Measurements from ENCODE around the gene ANKRD9. TPM values are rescaled to one million over a fixed set of nuclear protein-coding genes. Genes with fewer than 3 reads are reported as not detected.
"Not testable (repeated sequence)": the region's sequence is repeated elsewhere in the genome, so short reads cannot be mapped to it uniquely, and the experiment has no call there.

ANKRD9 gene
- total RNA-seq (2014; rRNA removed; shearing (Covaris generic); ENCODE audit: low replicate concordance): 0.04 TPM in 2 replicates

DNA sequence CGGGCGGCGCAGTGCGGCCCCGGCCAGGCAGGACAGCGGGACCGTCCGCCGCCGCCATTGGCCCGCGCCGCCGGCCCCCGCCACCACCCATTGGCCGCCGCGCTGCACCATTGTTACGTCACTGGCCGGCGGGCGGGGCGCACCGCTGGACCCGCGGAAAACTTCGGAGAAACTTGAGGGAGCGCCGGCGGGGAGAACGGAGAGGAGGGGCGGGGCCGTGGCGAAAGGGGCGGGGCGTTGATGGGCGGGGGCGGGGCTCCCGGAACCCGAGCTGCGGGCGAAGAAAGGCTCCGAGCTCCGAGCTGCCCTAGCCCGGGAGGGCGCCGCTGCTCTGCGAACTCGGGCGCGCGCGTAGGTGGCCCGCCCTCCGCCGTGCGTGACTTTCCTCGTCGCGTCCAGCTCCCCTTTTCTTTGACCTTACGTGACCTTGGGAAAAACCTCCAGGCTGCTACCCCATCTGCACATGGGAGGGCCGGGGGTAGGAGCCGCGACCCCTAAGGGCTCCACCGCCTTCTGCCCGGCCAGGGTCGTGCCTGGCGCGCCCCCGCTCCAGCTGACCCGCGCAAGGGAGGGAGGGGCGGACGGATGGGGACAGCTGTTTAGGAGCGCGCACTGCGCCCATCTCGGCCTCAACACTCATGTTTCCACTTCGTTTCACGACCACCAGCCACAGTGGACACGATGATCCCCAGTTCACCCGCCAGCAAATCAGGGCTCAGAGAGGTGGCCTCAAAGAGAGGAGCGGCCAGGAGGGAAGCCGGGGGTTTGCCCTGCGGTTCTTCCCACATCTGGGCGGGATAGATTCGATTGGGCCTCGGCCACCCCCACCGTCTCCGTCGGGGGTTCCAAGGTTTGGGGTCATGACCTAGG is at the start of gene ANKRD9:
Gene ANKRD9, minus strand, starts transcription at position 31 of the 870 bp plus-strand sequence. CDS start 1,887 bp downstream, outside the sequence.
- Histone ChIP-seq H3K9me3 (ENCODE audit: low read length) (no peaks in the 10 kb centered on the region), H3K4me3 (ENCODE audit: low read length) (no peak within 1 kb of the TSS), H3K9ac (ENCODE audit: low read length) (no peak within 1 kb of the TSS), H3K79me2 (ENCODE audit: low read length) (no peaks in the 10 kb centered on the region), H3K27ac (ENCODE audit: low read length) (no peak within 1 kb of the TSS), H3K9me2 (replicated peaks; ENCODE audit: insufficient read depth, low read length) (no peaks in the 10 kb centered on the region), H2AFZ (ENCODE audit: low read length) (no peak within 1 kb of the TSS), H3K27me3 (ENCODE audit: low read length) (no peaks in the 10 kb centered on the region), H3K4me2 (ENCODE audit: low read depth, low read length, poor library complexity, severe bottlenecking) (no peak within 1 kb of the TSS), H3K36me3 (ENCODE audit: insufficient read depth, low read length) (no peaks in the 10 kb centered on the region), H4K20me1 (ENCODE audit: insufficient read depth, low read depth, low read length) (no peaks in the 10 kb centered on the region), H3K4me1 (ENCODE audit: low read length) (no peaks in the 10 kb centered on the region)
- DNase-seq: no peak

GRCh38 chr14:102558556-102558955 is 49.0 kb upstream of the ANKRD9 start:
- Histone ChIP-seq H3K27ac (ENCODE audit: low read length) (no peak overlapping the region), H3K79me2 (ENCODE audit: low read length) (no peaks in the 10 kb centered on the region), H3K9me2 (replicated peaks; ENCODE audit: insufficient read depth, low read length) (no peaks in the 10 kb centered on the region), H3K4me1 (ENCODE audit: low read length) (peaks cover 26% of the 10 kb centered on the region), H3K4me3 (ENCODE audit: low read length) (no peak overlapping the region), H2AFZ (ENCODE audit: low read length) (no peak overlapping the region), H3K4me2 (ENCODE audit: low read depth, low read length, poor library complexity, severe bottlenecking) (no peak overlapping the region), H3K9ac (ENCODE audit: low read length) (no peak overlapping the region), H4K20me1 (ENCODE audit: insufficient read depth, low read depth, low read length) (no peaks in the 10 kb centered on the region), H3K9me3 (ENCODE audit: low read length) (no peaks in the 10 kb centered on the region), H3K36me3 (ENCODE audit: insufficient read depth, low read length) (no peaks in the 10 kb centered on the region), H3K27me3 (ENCODE audit: low read length) (no peaks in the 10 kb centered on the region)
- no peak for DNase-seq

GRCh38 chr14:102557434-102558226 is 48.1 kb upstream of the ANKRD9 start:
- H3K36me3 ChIP-seq (ENCODE audit: insufficient read depth, low read length): no peaks in the 10 kb centered on the region
- H3K9ac ChIP-seq (ENCODE audit: low read length): no peak overlapping the region
- H3K4me1 ChIP-seq (ENCODE audit: low read length): peaks cover 26% of the 10 kb centered on the region
- H3K79me2 ChIP-seq (ENCODE audit: low read length): no peaks in the 10 kb centered on the region
- no peak overlapping the region for H3K4me3 ChIP-seq (ENCODE audit: low read length)
- no peak overlapping the region for H3K27ac ChIP-seq (ENCODE audit: low read length)
- no peaks in the 10 kb centered on the region for H3K27me3 ChIP-seq (ENCODE audit: low read length)
- H4K20me1 ChIP-seq (ENCODE audit: insufficient read depth, low read depth, low read length): no peaks in the 10 kb centered on the region
- no peaks in the 10 kb centered on the region for H3K9me2 ChIP-seq (replicated peaks; ENCODE audit: insufficient read depth, low read length)
- H3K4me2 ChIP-seq (ENCODE audit: low read depth, low read length, poor library complexity, severe bottlenecking): no peak overlapping the region
- DNase-seq: no peak
- H3K9me3 ChIP-seq (ENCODE audit: low read length): no peaks in the 10 kb centered on the region
- H2AFZ ChIP-seq (ENCODE audit: low read length): no peak overlapping the region

DNA sequence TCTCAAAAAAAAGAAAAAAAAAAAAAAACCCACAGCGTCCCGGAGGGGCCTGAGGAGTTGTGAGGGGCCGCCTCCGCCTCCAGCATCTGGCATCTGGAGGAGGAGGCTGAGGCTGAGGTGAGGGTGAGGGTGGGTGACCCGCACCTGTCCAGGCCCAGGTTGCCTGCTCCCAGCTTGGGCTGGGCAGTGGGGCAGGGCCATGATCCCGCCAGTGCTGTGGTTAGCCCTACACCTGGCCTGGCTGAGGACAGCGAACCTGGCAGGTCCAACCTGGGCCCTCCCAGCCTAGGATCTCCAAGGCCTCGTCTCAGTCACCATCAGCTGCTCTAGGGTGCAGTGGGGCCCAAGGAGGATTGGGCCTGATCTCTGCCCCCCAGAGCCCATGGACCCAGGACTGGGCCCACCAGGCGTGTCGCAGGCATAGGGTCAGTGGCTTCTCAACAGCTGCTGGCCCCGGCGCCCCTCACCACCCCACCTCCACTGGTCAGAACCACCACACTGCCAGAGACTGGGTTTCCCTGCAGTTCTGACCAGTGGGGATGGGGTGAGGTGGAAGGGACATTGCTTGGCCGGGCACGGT is 46.6 kb upstream of the ANKRD9 start:
- H3K4me3 ChIP-seq (ENCODE audit: low read length): no peak overlapping the region
- no peaks in the 10 kb centered on the region for H3K36me3 ChIP-seq (ENCODE audit: insufficient read depth, low read length)
- peak overlapping the region; percentile 94 for H3K4me2 ChIP-seq (ENCODE audit: low read depth, low read length, poor library complexity, severe bottlenecking)
- H3K79me2 ChIP-seq (ENCODE audit: low read length): no peaks in the 10 kb centered on the region
- no peaks in the 10 kb centered on the region for H3K27me3 ChIP-seq (ENCODE audit: low read length)
- H3K9me2 ChIP-seq (replicated peaks; ENCODE audit: insufficient read depth, low read length): no peaks in the 10 kb centered on the region
- H4K20me1 ChIP-seq (ENCODE audit: insufficient read depth, low read depth, low read length): no peaks in the 10 kb centered on the region
- no peaks in the 10 kb centered on the region for H3K9me3 ChIP-seq (ENCODE audit: low read length)
- H3K27ac ChIP-seq (ENCODE audit: low read length): no peak overlapping the region
- H3K4me1 ChIP-seq (ENCODE audit: low read length): peaks cover 30% of the 10 kb centered on the region
- no peak overlapping the region for H3K9ac ChIP-seq (ENCODE audit: low read length)
- DNase-seq: no peak
- no peak overlapping the region for H2AFZ ChIP-seq (ENCODE audit: low read length)

GRCh38 chr14:102554821-102555819 is 45.5 kb upstream of the ANKRD9 start:
- DNase-seq: peak; percentile 78
- no peaks in the 10 kb centered on the region for H4K20me1 ChIP-seq (ENCODE audit: insufficient read depth, low read depth, low read length)
- H3K79me2 ChIP-seq (ENCODE audit: low read length): no peaks in the 10 kb centered on the region
- no peaks in the 10 kb centered on the region for H3K36me3 ChIP-seq (ENCODE audit: insufficient read depth, low read length)
- peak overlapping the region; percentile 76 for H3K9ac ChIP-seq (ENCODE audit: low read length)
- H3K9me3 ChIP-seq (ENCODE audit: low read length): no peaks in the 10 kb centered on the region
- H3K4me2 ChIP-seq (ENCODE audit: low read depth, low read length, poor library complexity, severe bottlenecking): peak overlapping the region; percentile 94
- H2AFZ ChIP-seq (ENCODE audit: low read length): peak overlapping the region; percentile 99
- H3K4me3 ChIP-seq (ENCODE audit: low read length): peak overlapping the region; percentile 82
- peaks cover 20% of the 10 kb centered on the region for H3K4me1 ChIP-seq (ENCODE audit: low read length)
- no peak overlapping the region for H3K27ac ChIP-seq (ENCODE audit: low read length)
- H3K9me2 ChIP-seq (replicated peaks; ENCODE audit: insufficient read depth, low read length): no peaks in the 10 kb centered on the region
- no peaks in the 10 kb centered on the region for H3K27me3 ChIP-seq (ENCODE audit: low read length)

DNA sequence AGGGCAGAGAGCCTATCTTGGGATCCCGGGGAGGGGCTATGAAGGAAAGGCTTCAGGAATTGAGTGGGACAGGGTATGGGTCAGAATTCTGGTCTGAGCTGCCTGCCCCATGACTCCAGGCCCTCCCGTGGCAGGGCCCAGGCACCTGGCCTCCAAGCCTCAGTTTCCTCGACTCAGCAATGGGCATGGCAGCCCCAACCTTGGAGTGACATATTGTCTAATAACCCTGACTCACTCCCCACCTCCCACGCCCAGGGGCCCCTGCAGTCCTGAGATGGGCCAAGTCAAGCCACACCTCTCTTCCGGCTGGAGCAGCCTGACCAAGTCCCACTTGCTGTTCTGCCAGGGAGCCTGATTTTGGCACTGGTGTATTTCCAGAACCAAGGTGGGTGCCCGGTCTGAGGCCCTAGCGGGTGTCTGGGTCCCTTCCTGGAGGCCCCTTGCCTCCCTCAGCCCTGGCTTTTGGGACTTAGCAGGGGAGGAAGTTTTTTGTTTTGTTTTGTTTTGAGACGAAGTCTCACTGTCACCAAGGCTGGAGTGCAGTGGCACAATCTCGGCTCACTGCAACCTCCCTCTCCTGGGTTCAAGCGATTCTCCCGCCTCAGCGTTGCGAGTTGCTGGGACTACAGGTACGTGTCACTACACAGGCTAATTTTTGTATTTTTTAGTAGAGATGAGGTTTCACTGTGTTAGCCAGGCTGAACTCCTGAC is 42.6 kb upstream of the ANKRD9 start:
- H3K4me3 ChIP-seq (ENCODE audit: low read length): no peak overlapping the region
- H3K9ac ChIP-seq (ENCODE audit: low read length): 0 out of 2 replicates have a peak overlapping the region, but pooled peaks have one; percentile 13
- no peaks in the 10 kb centered on the region for H3K27me3 ChIP-seq (ENCODE audit: low read length)
- H3K27ac ChIP-seq (ENCODE audit: low read length): no peak overlapping the region
- H3K36me3 ChIP-seq (ENCODE audit: insufficient read depth, low read length): no peaks in the 10 kb centered on the region
- no peaks in the 10 kb centered on the region for H4K20me1 ChIP-seq (ENCODE audit: insufficient read depth, low read depth, low read length)
- no peak for DNase-seq
- no peaks in the 10 kb centered on the region for H3K79me2 ChIP-seq (ENCODE audit: low read length)
- peak overlapping the region; percentile 45; the same call in 1 of the 2 replicates for H2AFZ ChIP-seq (ENCODE audit: low read length)
- peaks cover 36% of the 10 kb centered on the region for H3K4me1 ChIP-seq (ENCODE audit: low read length)
- no peaks in the 10 kb centered on the region for H3K9me3 ChIP-seq (ENCODE audit: low read length)
- no peaks in the 10 kb centered on the region for H3K9me2 ChIP-seq (replicated peaks; ENCODE audit: insufficient read depth, low read length)
- H3K4me2 ChIP-seq (ENCODE audit: low read depth, low read length, poor library complexity, severe bottlenecking): no peak overlapping the region

DNA sequence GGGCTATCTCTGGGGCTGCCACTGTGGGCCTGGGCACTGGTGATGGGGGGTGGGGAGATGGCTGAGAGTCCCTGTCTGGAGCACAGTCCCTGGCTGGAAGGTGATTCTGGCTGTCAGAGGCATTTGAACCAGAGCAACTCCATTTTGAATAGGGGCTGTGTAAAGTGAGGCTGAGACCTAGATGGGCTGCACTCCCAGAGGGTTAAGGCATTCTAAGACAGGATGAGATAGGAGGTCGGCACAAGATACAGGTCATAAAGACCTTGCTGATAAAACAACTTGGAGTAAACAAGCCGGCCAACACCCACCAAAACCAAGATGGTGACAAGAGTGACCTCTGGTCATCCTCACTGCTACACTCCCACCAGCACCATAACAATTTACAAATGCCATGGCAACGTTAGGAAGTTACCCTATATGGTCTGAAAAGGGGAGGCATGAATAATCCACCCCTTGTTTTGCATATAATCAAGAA is 41.4 kb upstream of the ANKRD9 start:
- not testable (repeated sequence) for H2AFZ ChIP-seq (ENCODE audit: low read length); H3K36me3 ChIP-seq (ENCODE audit: insufficient read depth, low read length); H4K20me1 ChIP-seq (ENCODE audit: insufficient read depth, low read depth, low read length); H3K9me2 ChIP-seq (replicated peaks; ENCODE audit: insufficient read depth, low read length); H3K27ac ChIP-seq (ENCODE audit: low read length); H3K27me3 ChIP-seq (ENCODE audit: low read length); H3K4me3 ChIP-seq (ENCODE audit: low read length); DNase-seq; H3K9me3 ChIP-seq (ENCODE audit: low read length); H3K79me2 ChIP-seq (ENCODE audit: low read length); H3K4me2 ChIP-seq (ENCODE audit: low read depth, low read length, poor library complexity, severe bottlenecking); H3K9ac ChIP-seq (ENCODE audit: low read length)
- H3K4me1 ChIP-seq (ENCODE audit: low read length): peaks cover 41% of the 10 kb centered on the region

All from Karpas-422 (cell line).